Measurements from ENCODE around the gene FSCN2.

The FSCN2 gene

DNA sequence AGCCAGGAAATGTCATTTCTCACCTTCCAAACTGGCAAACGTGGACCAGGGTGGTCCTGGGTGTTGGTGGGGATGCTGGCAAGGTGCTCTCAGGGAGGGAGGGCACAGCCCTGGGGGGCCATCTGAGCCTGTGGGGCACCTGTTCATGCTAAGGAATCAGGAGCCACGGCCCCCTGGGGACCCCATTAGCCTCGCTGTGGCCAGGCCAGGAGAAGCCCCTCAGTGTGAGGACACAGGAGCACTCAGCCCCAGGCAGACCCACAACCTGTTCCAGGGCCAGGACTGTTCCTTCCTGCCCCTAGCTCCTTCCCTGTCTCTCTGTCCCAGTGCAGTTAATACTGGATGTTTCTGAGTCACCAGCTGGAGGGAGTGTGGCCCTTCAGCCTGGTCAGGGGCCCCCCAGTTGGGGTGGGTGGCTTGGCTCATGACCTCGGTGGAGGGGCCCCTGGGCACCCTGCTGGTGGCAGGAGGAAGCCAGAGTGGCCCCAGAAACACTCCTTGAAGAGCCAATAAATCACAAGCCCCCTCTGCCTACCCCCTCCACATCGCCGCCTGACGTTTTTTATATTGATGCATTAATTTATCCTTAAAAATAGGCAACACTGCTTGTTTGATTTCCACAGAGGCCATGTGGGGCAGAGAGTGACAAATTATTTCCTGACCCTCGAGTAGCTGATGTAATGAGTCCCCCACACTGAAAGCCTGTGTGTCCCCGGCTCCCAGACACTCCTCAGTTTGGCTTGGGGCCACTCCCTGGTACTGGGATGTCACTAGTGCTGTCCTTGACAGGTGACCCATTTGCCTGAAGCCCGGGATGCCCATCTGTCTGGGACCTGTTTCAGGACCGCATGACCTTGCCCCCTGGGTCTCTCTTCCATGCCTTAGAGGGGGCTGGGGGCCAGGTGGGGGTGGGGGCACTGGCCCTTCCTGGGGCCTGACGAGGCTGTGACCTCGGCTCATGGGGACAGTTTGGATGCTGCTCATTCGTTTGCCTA is 37.9 kb upstream of the FSCN2 start:
- DNase-seq (ENCODE audit: low read depth) = no peak

DNA sequence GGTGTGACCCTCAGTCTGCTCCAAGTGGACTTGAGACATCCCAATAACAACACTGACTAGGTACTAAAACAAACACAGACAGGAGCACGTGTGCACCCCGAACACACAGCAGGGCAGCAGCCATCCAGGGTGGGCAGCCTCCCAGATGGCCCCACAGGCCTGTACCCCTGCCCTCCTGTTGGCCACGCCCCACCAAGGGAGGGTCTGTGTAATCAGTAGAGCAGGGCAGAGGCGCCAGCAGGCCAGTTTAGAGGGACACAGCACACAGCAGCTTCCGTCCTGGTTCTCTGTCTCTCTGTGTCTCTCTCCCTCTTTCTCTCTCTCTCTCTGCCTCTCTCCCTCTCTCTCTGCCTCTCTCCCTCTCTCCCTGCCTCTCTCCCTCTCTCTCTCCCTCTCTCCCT is 37.0 kb upstream of the FSCN2 start:
- no peak for DNase-seq (ENCODE audit: low read depth)

GRCh38 chr17:81491761-81492160 is 36.4 kb upstream of the FSCN2 start:
- DNase-seq (ENCODE audit: low read depth) = no peak

GRCh38 chr17:81492202-81492601 is 36.0 kb upstream of the FSCN2 start:
- DNase-seq (ENCODE audit: low read depth) = no peak

DNA sequence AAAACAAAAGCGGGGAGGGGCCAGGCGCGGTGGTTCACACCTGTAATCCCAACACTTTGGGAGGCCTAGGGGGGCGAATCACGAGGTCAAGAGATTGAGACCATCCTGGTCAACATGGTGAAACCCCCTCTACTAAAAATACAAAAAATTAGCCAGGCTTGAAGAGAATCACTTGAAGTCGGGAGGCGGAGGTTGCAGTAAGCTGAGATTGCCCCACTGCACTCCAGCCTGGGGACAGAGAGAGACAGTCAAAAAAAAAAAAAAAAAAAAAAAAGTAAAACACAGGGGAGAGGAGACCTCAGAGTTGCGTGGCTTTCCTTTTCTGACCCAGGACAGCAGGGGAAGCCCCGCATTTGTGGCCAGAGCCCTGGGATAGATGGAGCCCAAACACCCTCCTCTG is 35.5 kb upstream of the FSCN2 start:
- DNase-seq (ENCODE audit: low read depth) = no peak

DNA sequence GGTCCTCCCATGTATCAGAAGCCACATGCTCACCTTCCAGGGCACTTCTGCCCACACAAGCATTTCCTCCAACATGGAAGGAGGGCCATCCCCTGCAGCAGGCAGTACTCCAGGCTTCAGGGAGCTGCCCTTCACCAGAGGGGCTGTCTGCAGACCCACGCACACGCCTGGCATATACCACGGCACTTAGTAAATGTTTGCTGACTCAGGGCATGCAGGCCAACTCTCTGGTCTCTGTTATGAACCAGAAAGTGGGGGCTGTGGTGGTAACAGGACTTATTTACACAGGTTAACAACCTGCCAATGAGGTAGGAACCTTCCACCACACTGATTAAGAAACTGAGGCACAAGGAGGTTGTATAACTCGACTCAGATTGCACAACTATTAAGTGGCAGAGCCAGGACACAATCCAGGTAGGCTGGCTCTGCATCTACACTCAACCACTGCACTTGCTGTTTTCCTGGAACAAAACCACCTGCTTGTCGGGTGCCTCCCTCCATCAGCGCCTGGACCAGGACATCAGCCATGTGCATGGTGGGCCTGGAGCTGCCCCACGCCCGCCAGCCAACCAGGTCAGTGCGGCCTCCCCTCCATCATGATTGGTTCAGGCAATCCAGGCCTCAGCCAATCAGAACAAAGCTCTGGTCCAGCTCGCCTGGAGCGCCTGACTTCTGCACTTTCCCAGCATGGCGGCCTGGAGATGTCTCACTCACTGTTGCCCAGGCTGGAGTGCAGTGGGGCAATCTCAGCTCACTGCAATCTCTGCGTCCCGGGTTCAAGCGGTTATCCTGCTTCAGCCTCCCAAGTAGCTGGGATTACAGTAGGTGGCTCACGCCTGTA is 34.8 kb upstream of the FSCN2 start:
- no peak for DNase-seq (ENCODE audit: low read depth)

DNA sequence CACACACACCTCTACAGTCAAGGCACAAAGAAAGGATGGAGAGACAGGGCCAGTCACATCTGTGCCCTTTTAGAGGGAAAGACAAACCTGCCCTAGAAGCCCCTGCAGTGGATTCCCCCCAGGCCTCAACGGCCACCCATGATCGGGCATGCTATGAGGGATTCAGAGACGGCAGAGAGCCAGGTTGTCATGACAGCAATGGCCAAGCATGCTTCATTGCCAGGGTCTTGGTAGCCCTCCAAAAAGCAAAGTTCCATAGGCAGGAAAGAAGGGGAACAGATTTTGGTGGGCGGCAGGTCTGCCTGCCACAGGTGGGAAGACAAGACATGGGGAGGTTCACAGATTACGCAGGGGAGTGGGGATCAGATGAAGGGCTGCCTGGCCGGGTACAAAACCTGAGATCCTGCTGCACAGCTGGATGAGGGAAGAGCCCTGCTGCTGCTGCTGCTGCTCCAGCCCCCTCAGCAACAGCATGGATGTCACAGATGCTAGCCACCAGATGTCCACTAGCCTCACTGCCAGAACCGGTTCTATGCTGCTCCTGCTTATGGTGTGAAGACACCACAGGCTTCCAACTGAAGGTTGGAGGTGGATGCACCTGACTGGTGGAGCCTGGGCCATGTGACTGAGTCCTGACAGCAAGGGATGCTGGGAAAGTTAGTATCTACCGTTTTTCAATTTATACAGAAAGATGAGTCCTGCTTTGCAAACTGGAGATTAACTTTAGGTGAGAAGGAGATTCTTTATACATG is 33.4 kb upstream of the FSCN2 start:
- DNase-seq (ENCODE audit: low read depth) = no peak

GRCh38 chr17:81498953-81499600 is 29.1 kb upstream of the FSCN2 start:
- DNase-seq (ENCODE audit: low read depth) = no peak

GRCh38 chr17:81499601-81499970 is 28.6 kb upstream of the FSCN2 start:
- DNase-seq (ENCODE audit: low read depth) = no peak

GRCh38 chr17:81500047-81500446 is 28.1 kb upstream of the FSCN2 start:
- DNase-seq (ENCODE audit: low read depth) = no peak

- DNase-seq (ENCODE audit: low read depth) = no peak
Measured at GRCh38 chr17:81502471-81503017, 25.6 kb upstream of the FSCN2 start.

GRCh38 chr17:81503619-81504018 is 24.6 kb upstream of the FSCN2 start:
- DNase-seq (ENCODE audit: low read depth) = no peak

DNA sequence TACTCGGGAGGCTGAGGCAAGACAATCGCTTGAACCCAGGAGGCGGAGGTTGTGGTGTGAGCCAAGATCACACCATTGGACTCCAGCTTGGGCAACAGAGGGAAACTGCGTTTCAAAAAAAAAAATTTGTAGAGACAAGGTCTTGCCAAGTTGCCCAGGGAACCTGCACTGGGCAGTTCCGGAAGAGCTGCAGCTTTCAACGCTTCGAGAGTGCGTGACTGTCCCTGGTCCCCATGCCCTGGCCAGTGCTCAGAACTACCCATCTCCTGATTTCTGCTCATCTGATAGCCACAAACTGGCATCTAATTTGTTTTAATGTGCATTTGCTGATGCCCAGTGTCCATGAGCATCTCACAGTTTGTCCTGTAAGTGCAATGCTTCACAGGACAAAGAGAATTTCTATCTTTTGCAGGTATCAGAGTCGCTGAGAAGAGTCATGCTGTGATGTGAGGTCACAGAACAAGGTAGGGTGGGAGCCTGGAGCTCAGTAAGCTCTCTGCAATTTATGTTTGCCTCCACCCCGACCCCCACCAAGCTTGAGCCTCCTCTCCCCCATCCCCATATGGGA is 19.5 kb upstream of the FSCN2 start:
- no peak for DNase-seq (ENCODE audit: low read depth)

- DNase-seq (ENCODE audit: low read depth) = no peak
Measured at GRCh38 chr17:81509207-81509971, 18.8 kb upstream of the FSCN2 start.

- no peak for DNase-seq (ENCODE audit: low read depth)
Measured at GRCh38 chr17:81509972-81510784, 18.0 kb upstream of the FSCN2 start.

DNA sequence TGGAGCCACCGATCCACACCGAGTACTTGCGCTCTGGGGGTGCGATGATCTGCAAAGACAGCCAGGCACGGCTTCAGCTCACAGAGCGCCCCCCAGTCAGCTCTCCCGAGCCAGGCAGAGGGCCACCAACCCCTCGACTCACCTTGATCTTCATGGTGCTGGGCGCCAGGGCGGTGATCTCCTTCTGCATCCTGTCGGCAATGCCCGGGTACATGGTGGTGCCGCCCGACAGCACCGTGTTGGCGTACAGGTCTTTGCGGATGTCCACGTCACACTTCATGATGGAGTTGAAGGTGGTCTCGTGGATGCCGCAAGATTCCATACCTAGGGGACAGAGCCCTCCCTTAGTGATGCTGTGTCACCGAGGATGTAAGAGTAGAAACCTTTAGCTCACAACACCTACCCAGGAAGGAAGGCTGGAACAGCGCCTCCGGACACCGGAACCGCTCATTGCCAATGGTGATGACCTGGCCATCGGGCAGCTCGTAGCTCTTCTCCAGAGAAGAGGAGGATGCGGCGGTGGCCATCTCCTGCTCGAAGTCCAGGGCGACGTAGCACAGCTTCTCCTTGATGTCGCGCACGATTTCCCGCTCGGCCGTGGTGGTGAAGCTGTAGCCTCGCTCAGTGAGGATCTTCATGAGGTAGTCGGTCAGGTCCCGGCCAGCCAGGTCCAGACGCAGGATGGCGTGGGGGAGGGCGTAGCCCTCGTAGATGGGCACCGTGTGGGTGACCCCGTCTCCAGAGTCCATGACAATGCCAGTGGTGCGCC is 17.2 kb upstream of the FSCN2 start:
- DNase-seq (ENCODE audit: low read depth) = no peak

DNA sequence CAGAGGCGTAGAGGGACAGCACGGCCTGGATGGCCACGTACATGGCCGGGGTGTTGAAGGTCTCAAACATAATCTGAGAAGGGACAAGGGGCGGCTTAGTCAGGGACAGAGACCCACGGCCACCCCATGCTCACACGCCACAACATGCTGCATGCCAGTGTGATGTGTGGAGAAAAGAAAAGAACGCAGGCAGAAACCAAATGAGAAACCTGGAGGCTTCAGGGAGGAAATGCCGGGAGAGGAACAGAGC is 16.7 kb upstream of the FSCN2 start:
- no peak for DNase-seq (ENCODE audit: low read depth)

DNA sequence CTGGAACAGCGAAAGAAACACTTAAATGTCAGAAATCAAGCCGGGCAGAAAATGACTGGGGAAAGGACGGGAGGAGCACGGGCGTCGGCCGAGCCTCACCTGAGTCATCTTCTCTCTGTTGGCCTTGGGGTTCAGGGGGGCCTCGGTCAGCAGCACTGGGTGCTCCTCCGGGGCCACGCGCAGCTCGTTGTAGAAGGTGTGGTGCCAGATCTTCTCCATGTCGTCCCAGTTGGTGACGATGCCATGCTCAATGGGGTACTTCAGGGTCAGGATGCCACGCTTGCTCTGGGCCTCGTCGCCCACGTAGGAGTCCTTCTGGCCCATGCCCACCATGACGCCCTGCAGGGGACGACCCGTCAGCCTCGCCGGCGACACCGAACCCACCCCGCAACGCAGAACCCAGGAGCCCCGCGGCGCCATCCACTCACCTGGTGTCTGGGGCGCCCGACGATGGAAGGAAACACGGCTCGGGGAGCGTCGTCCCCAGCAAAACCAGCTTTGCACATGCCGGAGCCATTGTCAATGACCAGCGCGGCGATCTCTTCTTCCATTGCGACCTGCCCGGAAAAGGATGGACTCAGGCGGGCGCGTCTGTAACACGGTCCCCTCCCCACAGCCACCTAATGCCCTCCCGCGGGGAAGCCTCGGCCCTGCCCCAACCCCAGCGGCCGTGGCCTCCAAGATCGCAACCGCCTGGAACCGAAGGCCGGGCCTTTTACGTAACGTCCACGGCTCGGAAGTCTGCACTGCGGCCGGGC is 16.2 kb upstream of the FSCN2 start:
- DNase-seq (ENCODE audit: low read depth) = no peak
